Neural progenitor cell (in vitro differentiated cells): ENCODE measurements around the gene HAPSTR1. TPM values are rescaled to one million over a fixed set of nuclear protein-coding genes. Genes with fewer than 3 reads are reported as not detected.
"Not testable (repeated sequence)": the region's sequence is repeated elsewhere in the genome, so short reads cannot be mapped to it uniquely, and the experiment has no call there.

Experiments
- DNase-seq: peaks from one replicate; pipeline ENCODE4 v3.0.0-alpha.2; 2016; ENCODE audit warnings: low spot score
- H2AFZ ChIP-seq: fragments of 200-600 bp; sonication (generic); replicated peaks from 2 replicates; pipeline ENCODE4 v1.6.1; 2016; ENCODE audit warnings: antibody characterized with exemption
- H3F3A ChIP-seq: fragments of 200-600 bp; sonication (generic); 2 replicates; pipeline ENCODE4 v1.6.1; 2016; ENCODE audit warnings: antibody characterized with exemption, low read depth
- H3K27ac ChIP-seq: fragments of 200-600 bp; sonication (generic); 2 replicates; pipeline ENCODE4 v1.5.1; 2016; ENCODE audit warnings: mild to moderate bottlenecking
- H3K27me3 ChIP-seq: fragments of 200-600 bp; sonication (generic); 2 replicates; pipeline ENCODE4 v1.6.1; 2016; ENCODE audit warnings: mild to moderate bottlenecking, moderate library complexity
- H3K36me3 ChIP-seq: fragments of 200-600 bp; sonication (generic); 2 replicates; pipeline ENCODE4 v1.5.1; 2016
- H3K4me1 ChIP-seq: fragments of 200-600 bp; sonication (generic); 2 replicates; pipeline ENCODE4 v1.6.1; 2016; ENCODE audit warnings: mixed run types
- H3K4me2 ChIP-seq: fragments of 200-600 bp; sonication (generic); 2 replicates; pipeline ENCODE4 v1.6.1; 2016
- H3K4me3 ChIP-seq: fragments of 200-600 bp; sonication (generic); 2 replicates; pipeline ENCODE4 v1.5.1; 2016
- H3K79me2 ChIP-seq: fragments of 200-600 bp; sonication (generic); 2 replicates; pipeline ENCODE4 v1.6.1; 2016; ENCODE audit warnings: low read depth
- H3K9ac ChIP-seq: fragments of 200-600 bp; sonication (generic); 2 replicates; pipeline ENCODE4 v1.6.1; 2016
- H3K9me3 ChIP-seq: fragments of 200-600 bp; sonication (generic); 2 replicates; pipeline ENCODE4 v1.5.1; 2016; ENCODE audit warnings: low read depth
- H4K20me1 ChIP-seq: fragments of 200-600 bp; sonication (generic); 2 replicates; pipeline ENCODE4 v1.6.1; 2016; ENCODE audit warnings: low read depth
- H3K27ac Mint-ChIP-seq: 3 replicates; pipeline ENCODE4 v1.8.0; 2021; ENCODE audit warnings: mixed read lengths
- H3K27me3 Mint-ChIP-seq: 2 replicates; pipeline ENCODE4 v1.8.0; 2022; ENCODE audit warnings: low read depth, mild to moderate bottlenecking, inconsistent platforms, moderate library complexity, mixed read lengths; ENCODE audit not compliant: insufficient read depth
- H3K36me3 Mint-ChIP-seq: 3 replicates; pipeline ENCODE4 v1.8.0; 2021; ENCODE audit warnings: mixed read lengths
- H3K4me1 Mint-ChIP-seq: 3 replicates; pipeline ENCODE4 v1.8.0; 2021; ENCODE audit warnings: mixed read lengths
- H3K4me3 Mint-ChIP-seq: 3 replicates; pipeline ENCODE4 v1.8.0; 2021; ENCODE audit warnings: mild to moderate bottlenecking, moderate library complexity, mixed read lengths
- H3K9me3 Mint-ChIP-seq: 3 replicates; pipeline ENCODE4 v1.8.0; 2020; ENCODE audit warnings: mixed read lengths
- EZH2 ChIP-seq: fragments of 200-600 bp; sonication (generic); IDR thresholded peaks from 2 replicates; pipeline ENCODE4 v1.6.1; 2017; ENCODE audit warnings: antibody characterized with exemption, mild to moderate bottlenecking, moderate library complexity
- EZH2phosphoT487 ChIP-seq: fragments of 200-600 bp; sonication (generic); IDR thresholded peaks from 2 replicates; pipeline ENCODE4 v1.6.1; 2017; ENCODE audit warnings: antibody characterized with exemption
- total RNA-seq: library from RNA; depleted of rRNA; stranded (reverse); fragments of >200 nt; gene quantifications from 2 replicates; pipeline ENCODE4 v1.2.3, GENCODE V29; 2015; ENCODE audit warnings: low replicate concordance
- TF ChIP-seq, protein P1 (sequence below): fragments of 200-600 bp; sonication (generic); IDR thresholded peaks from 2 replicates; pipeline ENCODE4 v1.5.1; 2017; ENCODE audit warnings: antibody characterized with exemption, mild to moderate bottlenecking

The HAPSTR1 gene
- total RNA-seq, 1 donor from 2014 or later, result 77.3 TPM

GRCh38 chr16:9075299-9076071 lies 16.0 kb upstream of the HAPSTR1 start:
- Histone ChIP-seq H3K9me3 (no peaks in the 10 kb centered on the region), H3K79me2 (no peaks in the 10 kb centered on the region), H3K4me3 (no peak overlapping the region), H3K36me3 (no peaks in the 10 kb centered on the region), H3K27ac (no peak overlapping the region), H3F3A (no peaks in the 10 kb centered on the region), H3K4me2 (no peak overlapping the region), H3K4me1 (no peaks in the 10 kb centered on the region), H2AFZ (no peak overlapping the region), H3K9ac (no peak overlapping the region), H3K27me3 (no peaks in the 10 kb centered on the region), H4K20me1 (no peaks in the 10 kb centered on the region)
- H3K27ac Mint-ChIP-seq, result no peak overlapping the region
- no peaks in the 10 kb centered on the region for H3K27me3 Mint-ChIP-seq
- DNase-seq, result no peak
- H3K4me3 Mint-ChIP-seq, result no peak overlapping the region
- H3K4me1 Mint-ChIP-seq, result peaks cover 2% of the 10 kb centered on the region
- TF ChIP-seq, protein P1, sequence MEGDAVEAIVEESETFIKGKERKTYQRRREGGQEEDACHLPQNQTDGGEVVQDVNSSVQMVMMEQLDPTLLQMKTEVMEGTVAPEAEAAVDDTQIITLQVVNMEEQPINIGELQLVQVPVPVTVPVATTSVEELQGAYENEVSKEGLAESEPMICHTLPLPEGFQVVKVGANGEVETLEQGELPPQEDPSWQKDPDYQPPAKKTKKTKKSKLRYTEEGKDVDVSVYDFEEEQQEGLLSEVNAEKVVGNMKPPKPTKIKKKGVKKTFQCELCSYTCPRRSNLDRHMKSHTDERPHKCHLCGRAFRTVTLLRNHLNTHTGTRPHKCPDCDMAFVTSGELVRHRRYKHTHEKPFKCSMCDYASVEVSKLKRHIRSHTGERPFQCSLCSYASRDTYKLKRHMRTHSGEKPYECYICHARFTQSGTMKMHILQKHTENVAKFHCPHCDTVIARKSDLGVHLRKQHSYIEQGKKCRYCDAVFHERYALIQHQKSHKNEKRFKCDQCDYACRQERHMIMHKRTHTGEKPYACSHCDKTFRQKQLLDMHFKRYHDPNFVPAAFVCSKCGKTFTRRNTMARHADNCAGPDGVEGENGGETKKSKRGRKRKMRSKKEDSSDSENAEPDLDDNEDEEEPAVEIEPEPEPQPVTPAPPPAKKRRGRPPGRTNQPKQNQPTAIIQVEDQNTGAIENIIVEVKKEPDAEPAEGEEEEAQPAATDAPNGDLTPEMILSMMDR, result no peak
- TF ChIP-seq EZH2phosphoT487 (no peak), EZH2 (no peak)
- H3K9me3 Mint-ChIP-seq, result peaks cover 13% of the 10 kb centered on the region
- H3K36me3 Mint-ChIP-seq, result no peaks in the 10 kb centered on the region

DNA sequence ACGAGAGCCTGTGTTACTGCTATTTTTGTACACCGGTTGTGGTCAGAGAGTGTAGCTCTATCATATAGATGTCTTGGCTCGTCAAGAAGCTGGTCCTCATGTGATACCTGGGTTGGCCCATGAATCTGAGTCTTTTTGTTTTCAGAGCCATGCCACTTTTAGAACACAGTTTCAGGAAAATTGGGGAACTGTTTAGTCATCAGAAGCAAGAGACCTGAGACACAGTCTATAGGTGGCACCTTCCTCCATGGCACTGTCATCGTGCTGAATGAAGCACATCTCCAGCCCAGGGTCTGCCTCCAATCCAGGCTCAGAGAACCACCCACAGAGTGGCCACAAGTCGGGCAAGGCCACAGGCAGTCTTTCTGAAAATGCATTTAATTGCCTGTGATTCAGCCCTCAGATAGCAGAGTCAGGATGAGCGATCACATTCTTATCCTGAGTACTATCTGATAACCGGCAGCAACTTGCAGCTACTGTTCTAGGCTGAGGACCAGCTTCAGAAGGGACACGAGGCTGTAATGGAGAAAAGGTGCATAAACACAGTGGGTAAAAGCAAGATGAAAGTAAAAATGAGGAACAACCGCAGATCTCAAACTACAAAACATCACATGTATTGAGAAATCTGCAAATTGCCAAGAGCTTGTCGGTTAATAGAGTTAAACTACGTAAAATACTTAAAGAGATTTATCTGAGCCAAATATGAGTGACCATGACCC lies 14.2 kb upstream of the HAPSTR1 start:
- no peaks in the 10 kb centered on the region for H3K36me3 Mint-ChIP-seq
- H3K9ac ChIP-seq, result no peak overlapping the region

DNA sequence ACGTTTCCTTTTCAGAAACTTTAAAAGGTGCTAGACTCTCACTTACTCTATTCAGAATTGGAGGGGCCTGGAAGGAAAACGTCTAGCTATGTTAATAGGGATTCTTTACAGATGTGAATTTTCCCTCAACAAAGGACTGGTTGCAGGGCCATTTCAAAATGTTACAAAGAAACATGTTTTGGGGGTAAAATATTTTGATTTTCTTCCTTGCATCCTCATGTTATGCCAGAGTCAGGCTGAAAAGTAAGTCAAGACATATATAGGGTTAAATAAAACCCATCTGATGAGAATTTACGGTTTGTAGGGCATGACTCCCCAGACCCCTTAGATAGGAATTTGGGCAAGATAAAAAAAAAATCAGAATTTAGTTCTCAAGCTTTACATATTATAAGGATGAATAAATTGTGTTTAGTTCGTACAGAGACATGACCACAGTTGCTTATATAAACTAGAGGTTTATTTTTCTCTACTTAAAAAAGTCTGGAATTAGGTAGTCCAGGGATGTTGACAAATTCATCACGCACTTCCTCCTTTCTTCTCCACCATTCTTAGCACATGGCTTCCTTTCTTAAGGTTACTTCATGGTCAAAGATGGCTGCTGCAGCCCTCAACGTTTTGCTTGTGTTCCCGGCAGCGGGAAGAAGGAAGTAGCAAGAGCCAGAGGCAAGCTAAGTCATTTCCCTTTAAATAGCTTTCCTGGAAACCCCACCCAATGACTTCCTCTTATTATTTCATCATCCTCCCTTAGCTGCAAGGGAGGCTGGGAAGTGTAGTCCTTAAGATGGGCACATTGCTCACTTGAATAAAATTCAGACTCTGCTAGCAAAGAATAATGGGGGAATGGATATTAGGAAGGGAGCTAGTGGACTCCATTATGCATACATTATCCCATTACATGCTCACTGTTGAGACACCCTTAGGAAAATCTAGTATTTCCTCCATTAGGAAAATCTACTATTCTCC lies 12.7 kb upstream of the HAPSTR1 start:
- H3K27me3 Mint-ChIP-seq, H3K4me1 ChIP-seq, H3K4me1 Mint-ChIP-seq, H3F3A ChIP-seq, DNase-seq, H3K27me3 ChIP-seq, H3K27ac ChIP-seq, H3K27ac Mint-ChIP-seq, H3K36me3 ChIP-seq, H3K36me3 Mint-ChIP-seq, H3K4me2 ChIP-seq, H3K9ac ChIP-seq, H2AFZ ChIP-seq, H3K79me2 ChIP-seq, H3K9me3 ChIP-seq, H4K20me1 ChIP-seq, H3K4me3 Mint-ChIP-seq, H3K4me3 ChIP-seq: not testable (repeated sequence)
- peaks cover 13% of the 10 kb centered on the region for H3K9me3 Mint-ChIP-seq

More for the DNA sequence above, 14.2 kb upstream of the HAPSTR1 start:
- H3K27me3 Mint-ChIP-seq, result no peaks in the 10 kb centered on the region
- no peaks in the 10 kb centered on the region for H3K4me1 ChIP-seq
- H3K4me3 Mint-ChIP-seq, result no peak overlapping the region
- no peaks in the 10 kb centered on the region for H3K36me3 ChIP-seq
- H4K20me1 ChIP-seq, result no peaks in the 10 kb centered on the region
- no peaks in the 10 kb centered on the region for H3K9me3 ChIP-seq
- no peaks in the 10 kb centered on the region for H3K27me3 ChIP-seq
- no peak overlapping the region for H3K4me2 ChIP-seq
- TF ChIP-seq, protein P1, result no peak
- TF ChIP-seq EZH2, result no peak
- no peak for TF ChIP-seq EZH2phosphoT487
- H3K27ac Mint-ChIP-seq, result no peak overlapping the region
- H3K4me1 Mint-ChIP-seq, result peaks cover 2% of the 10 kb centered on the region
- no peak for DNase-seq
- no peaks in the 10 kb centered on the region for H3K79me2 ChIP-seq
- H3F3A ChIP-seq, result no peaks in the 10 kb centered on the region
- H3K27ac ChIP-seq, result no peak overlapping the region
- no peak overlapping the region for H2AFZ ChIP-seq
- no peak overlapping the region for H3K4me3 ChIP-seq
- peaks cover 13% of the 10 kb centered on the region for H3K9me3 Mint-ChIP-seq
